Neural progenitor cell (in vitro differentiated cells): ENCODE measurements around the gene CLCF1. TPM values are rescaled to one million over a fixed set of nuclear protein-coding genes. Genes with fewer than 3 reads are reported as not detected.

Source experiments
- DNase-seq: peaks from one replicate; pipeline ENCODE4 v3.0.0-alpha.2; 2016; ENCODE audit warnings: low spot score
- H2AFZ ChIP-seq: fragments of 200-600 bp; sonication (generic); replicated peaks from 2 replicates; pipeline ENCODE4 v1.6.1; 2016; ENCODE audit warnings: antibody characterized with exemption
- H3F3A ChIP-seq: fragments of 200-600 bp; sonication (generic); 2 replicates; pipeline ENCODE4 v1.6.1; 2016; ENCODE audit warnings: antibody characterized with exemption, low read depth
- H3K27ac ChIP-seq: fragments of 200-600 bp; sonication (generic); 2 replicates; pipeline ENCODE4 v1.5.1; 2016; ENCODE audit warnings: mild to moderate bottlenecking
- H3K27me3 ChIP-seq: fragments of 200-600 bp; sonication (generic); 2 replicates; pipeline ENCODE4 v1.6.1; 2016; ENCODE audit warnings: mild to moderate bottlenecking, moderate library complexity
- H3K36me3 ChIP-seq: fragments of 200-600 bp; sonication (generic); 2 replicates; pipeline ENCODE4 v1.5.1; 2016
- H3K4me1 ChIP-seq: fragments of 200-600 bp; sonication (generic); 2 replicates; pipeline ENCODE4 v1.6.1; 2016; ENCODE audit warnings: mixed run types
- H3K4me2 ChIP-seq: fragments of 200-600 bp; sonication (generic); 2 replicates; pipeline ENCODE4 v1.6.1; 2016
- H3K4me3 ChIP-seq: fragments of 200-600 bp; sonication (generic); 2 replicates; pipeline ENCODE4 v1.5.1; 2016
- H3K79me2 ChIP-seq: fragments of 200-600 bp; sonication (generic); 2 replicates; pipeline ENCODE4 v1.6.1; 2016; ENCODE audit warnings: low read depth
- H3K9ac ChIP-seq: fragments of 200-600 bp; sonication (generic); 2 replicates; pipeline ENCODE4 v1.6.1; 2016
- H3K9me3 ChIP-seq: fragments of 200-600 bp; sonication (generic); 2 replicates; pipeline ENCODE4 v1.5.1; 2016; ENCODE audit warnings: low read depth
- H4K20me1 ChIP-seq: fragments of 200-600 bp; sonication (generic); 2 replicates; pipeline ENCODE4 v1.6.1; 2016; ENCODE audit warnings: low read depth
- H3K27ac Mint-ChIP-seq: 3 replicates; pipeline ENCODE4 v1.8.0; 2021; ENCODE audit warnings: mixed read lengths
- H3K27me3 Mint-ChIP-seq: 2 replicates; pipeline ENCODE4 v1.8.0; 2022; ENCODE audit warnings: low read depth, mild to moderate bottlenecking, inconsistent platforms, moderate library complexity, mixed read lengths; ENCODE audit not compliant: insufficient read depth
- H3K36me3 Mint-ChIP-seq: 3 replicates; pipeline ENCODE4 v1.8.0; 2021; ENCODE audit warnings: mixed read lengths
- H3K4me1 Mint-ChIP-seq: 3 replicates; pipeline ENCODE4 v1.8.0; 2021; ENCODE audit warnings: mixed read lengths
- H3K4me3 Mint-ChIP-seq: 3 replicates; pipeline ENCODE4 v1.8.0; 2021; ENCODE audit warnings: mild to moderate bottlenecking, moderate library complexity, mixed read lengths
- H3K9me3 Mint-ChIP-seq: 3 replicates; pipeline ENCODE4 v1.8.0; 2020; ENCODE audit warnings: mixed read lengths
- CTCF ChIP-seq: fragments of 200-600 bp; sonication (generic); IDR thresholded peaks from 2 replicates; pipeline ENCODE4 v1.5.1; 2017; ENCODE audit warnings: antibody characterized with exemption, mild to moderate bottlenecking
- EZH2 ChIP-seq: fragments of 200-600 bp; sonication (generic); IDR thresholded peaks from 2 replicates; pipeline ENCODE4 v1.6.1; 2017; ENCODE audit warnings: antibody characterized with exemption, mild to moderate bottlenecking, moderate library complexity
- EZH2phosphoT487 ChIP-seq: fragments of 200-600 bp; sonication (generic); IDR thresholded peaks from 2 replicates; pipeline ENCODE4 v1.6.1; 2017; ENCODE audit warnings: antibody characterized with exemption
- total RNA-seq: library from RNA; depleted of rRNA; stranded (reverse); fragments of >200 nt; gene quantifications from 2 replicates; pipeline ENCODE4 v1.2.3, GENCODE V29; 2015; ENCODE audit warnings: low replicate concordance

CLCF1 gene
- total RNA-seq, 1 donor from 2014 or later = 2.0 TPM

- Histone ChIP-seq H3F3A (no peaks in the 10 kb centered on the region), H4K20me1 (no peaks in the 10 kb centered on the region), H3K4me1 (no peaks in the 10 kb centered on the region), H3K27ac (no peak overlapping the region), H3K9me3 (no peaks in the 10 kb centered on the region), H3K4me2 (no peak overlapping the region), H3K4me3 (no peak overlapping the region), H3K36me3 (no peaks in the 10 kb centered on the region), H3K9ac (no peak overlapping the region), H2AFZ (no peak overlapping the region), H3K27me3 (no peaks in the 10 kb centered on the region), H3K79me2 (no peaks in the 10 kb centered on the region)
- H3K4me1 Mint-ChIP-seq = peaks cover 10% of the 10 kb centered on the region
- H3K27me3 Mint-ChIP-seq = peaks cover 2% of the 10 kb centered on the region
- H3K9me3 Mint-ChIP-seq = peaks cover 3% of the 10 kb centered on the region
- H3K36me3 Mint-ChIP-seq = peaks cover 4% of the 10 kb centered on the region
- TF ChIP-seq CTCF (no peak), EZH2phosphoT487 (no peak), EZH2 (no peak)
- H3K4me3 Mint-ChIP-seq = no peak overlapping the region
- no peak for DNase-seq
- H3K27ac Mint-ChIP-seq = no peak overlapping the region
Measured at GRCh38 chr11:67344264-67344663, 29.1 kb downstream of the CLCF1 start.

GRCh38 chr11:67337257-67337656, 36.1 kb downstream of the CLCF1 start:
- H3K4me2 ChIP-seq = no peak overlapping the region
- H3K9me3 ChIP-seq = no peaks in the 10 kb centered on the region
- no peaks in the 10 kb centered on the region for H4K20me1 ChIP-seq
- H3K27ac Mint-ChIP-seq = no peak overlapping the region
- H3K4me1 Mint-ChIP-seq = no peaks in the 10 kb centered on the region
- no peak overlapping the region for H3K4me3 ChIP-seq
- no peak for TF ChIP-seq EZH2phosphoT487
- DNase-seq = no peak
- H3K79me2 ChIP-seq = no peaks in the 10 kb centered on the region
- peaks cover 10% of the 10 kb centered on the region for H3K36me3 Mint-ChIP-seq
- H3K4me1 ChIP-seq = no peaks in the 10 kb centered on the region
- no peak overlapping the region for H3K27ac ChIP-seq
- H3F3A ChIP-seq = no peaks in the 10 kb centered on the region
- no peak overlapping the region for H3K9ac ChIP-seq
- no peak overlapping the region for H2AFZ ChIP-seq
- no peak overlapping the region for H3K4me3 Mint-ChIP-seq
- no peaks in the 10 kb centered on the region for H3K27me3 ChIP-seq
- H3K27me3 Mint-ChIP-seq = no peaks in the 10 kb centered on the region
- H3K36me3 ChIP-seq = no peaks in the 10 kb centered on the region
- no peaks in the 10 kb centered on the region for H3K9me3 Mint-ChIP-seq

GRCh38 chr11:67332081-67332691, 41.2 kb downstream of the CLCF1 start:
- Histone ChIP-seq H3K4me2 (no peak overlapping the region), H3K27ac (no peak overlapping the region), H3K9ac (no peak overlapping the region), H3K4me3 (no peak overlapping the region), H2AFZ (no peak overlapping the region), H3K4me1 (no peaks in the 10 kb centered on the region), H3K9me3 (no peaks in the 10 kb centered on the region), H3K79me2 (no peaks in the 10 kb centered on the region), H3F3A (no peaks in the 10 kb centered on the region), H3K36me3 (no peaks in the 10 kb centered on the region), H4K20me1 (no peaks in the 10 kb centered on the region), H3K27me3 (no peaks in the 10 kb centered on the region)
- TF ChIP-seq EZH2phosphoT487 (no peak), EZH2 (no peak), CTCF (no peak)
- no peak for DNase-seq
- Mint-ChIP-seq H3K9me3 (no peaks in the 10 kb centered on the region), H3K4me3 (no peak overlapping the region), H3K36me3 (peaks cover 9% of the 10 kb centered on the region), H3K4me1 (no peaks in the 10 kb centered on the region), H3K27me3 (no peaks in the 10 kb centered on the region), H3K27ac (no peak overlapping the region)

- H4K20me1 ChIP-seq = peaks cover 6% of the 10 kb centered on the region
- no peaks in the 10 kb centered on the region for H3F3A ChIP-seq
- H3K4me3 ChIP-seq = no peak overlapping the region
- no peak overlapping the region for H3K9ac ChIP-seq
- H3K27me3 ChIP-seq = peaks cover 20% of the 10 kb centered on the region
- H2AFZ ChIP-seq = no peak overlapping the region
- no peaks in the 10 kb centered on the region for H3K36me3 ChIP-seq
- no peak for TF ChIP-seq EZH2phosphoT487
- TF ChIP-seq CTCF = no peak
- no peak for TF ChIP-seq EZH2
- Mint-ChIP-seq H3K27ac (no peak overlapping the region), H3K27me3 (peaks cover 2% of the 10 kb centered on the region), H3K4me3 (no peak overlapping the region), H3K4me1 (peaks cover 10% of the 10 kb centered on the region), H3K36me3 (peaks cover 10% of the 10 kb centered on the region), H3K9me3 (no peaks in the 10 kb centered on the region)
- no peaks in the 10 kb centered on the region for H3K79me2 ChIP-seq
- peaks cover under 1% of the 10 kb centered on the region for H3K4me1 ChIP-seq
- no peaks in the 10 kb centered on the region for H3K9me3 ChIP-seq
- no peak for DNase-seq
- H3K27ac ChIP-seq = no peak overlapping the region
- H3K4me2 ChIP-seq = no peak overlapping the region
Measured at GRCh38 chr11:67323526-67323925, 49.9 kb downstream of the CLCF1 start.
